GM23338 (cell line): ENCODE measurements around the gene CPE. TPM values are rescaled to one million over a fixed set of nuclear protein-coding genes. Genes with fewer than 3 reads are reported as not detected.

Experiments
- ATAC-seq: fragments of 200-7000 bp; cut with Tn5 transposase; 3 replicates; pipeline ENCODE4 v1.9.1; 2020
- DNase-seq: peaks from one replicate; pipeline ENCODE4 v3.0.0-alpha.2; 2015; ENCODE audit warnings: low spot score
- H2AFZ ChIP-seq: fragments of 200-600 bp; sonication (generic); 2 replicates; pipeline ENCODE4 v1.8.0; 2016; ENCODE audit warnings: antibody characterized with exemption, mild to moderate bottlenecking, moderate library complexity
- H3F3A ChIP-seq: fragments of 200-600 bp; sonication (generic); replicated peaks from 2 replicates; pipeline ENCODE4 v1.8.0; 2017; ENCODE audit warnings: antibody characterized with exemption, mixed run types, low read depth
- H3K27ac ChIP-seq: fragments of 200-600 bp; sonication (generic); 2 replicates; pipeline ENCODE4 v1.6.1; 2016; ENCODE audit warnings: low read depth
- H3K27me3 ChIP-seq: fragments of 200-600 bp; sonication (generic); 2 replicates; pipeline ENCODE4 v1.8.0; 2016; ENCODE audit warnings: mild to moderate bottlenecking, mixed run types, moderate library complexity; ENCODE audit not compliant: insufficient read depth
- H3K36me3 ChIP-seq: fragments of 200-600 bp; sonication (generic); 2 replicates; pipeline ENCODE4 v1.8.0; 2016; ENCODE audit warnings: mild to moderate bottlenecking; ENCODE audit not compliant: insufficient read depth
- H3K4me1 ChIP-seq: fragments of 200-600 bp; sonication (generic); 2 replicates; pipeline ENCODE4 v1.8.0; 2016; ENCODE audit warnings: mild to moderate bottlenecking, moderate library complexity; ENCODE audit not compliant: insufficient read depth
- H3K4me2 ChIP-seq: fragments of 200-600 bp; sonication (generic); 2 replicates; pipeline ENCODE4 v1.7.1; 2017; ENCODE audit warnings: mixed run types
- H3K4me3 ChIP-seq: fragments of 200-600 bp; sonication (generic); 2 replicates; pipeline ENCODE4 v1.6.1; 2016; ENCODE audit warnings: mixed run types
- H3K79me2 ChIP-seq: fragments of 200-600 bp; sonication (generic); replicated peaks from 2 replicates; pipeline ENCODE4 v1.8.0; 2017; ENCODE audit warnings: mild to moderate bottlenecking; ENCODE audit not compliant: insufficient read depth
- H3K9me2 ChIP-seq: fragments of 200-600 bp; sonication (generic); 2 replicates; pipeline ENCODE4 v1.8.0; 2017; ENCODE audit not compliant: insufficient read depth
- H4K20me1 ChIP-seq: fragments of 200-600 bp; sonication (generic); replicated peaks from 2 replicates; pipeline ENCODE4 v1.8.0; 2017; ENCODE audit warnings: mild to moderate bottlenecking; ENCODE audit not compliant: insufficient read depth
- H3K27ac Mint-ChIP-seq: 2 replicates; pipeline ENCODE4 v1.8.0; 2020; ENCODE audit warnings: inconsistent platforms, mild to moderate bottlenecking, moderate library complexity, mixed read lengths
- H3K27me3 Mint-ChIP-seq: 3 replicates; pipeline ENCODE4 v1.8.0; 2022; ENCODE audit warnings: low read depth, mild to moderate bottlenecking, moderate library complexity, mixed read lengths, inconsistent platforms; ENCODE audit not compliant: insufficient read depth, poor library complexity
- H3K36me3 Mint-ChIP-seq: 3 replicates; pipeline ENCODE4 v1.8.0; 2021; ENCODE audit warnings: low read depth, mild to moderate bottlenecking, inconsistent platforms, moderate library complexity, mixed read lengths
- H3K4me1 Mint-ChIP-seq: 3 replicates; pipeline ENCODE4 v1.8.0; 2020; ENCODE audit warnings: mild to moderate bottlenecking, inconsistent platforms, mixed read lengths
- H3K4me3 Mint-ChIP-seq: 3 replicates; pipeline ENCODE4 v1.8.0; 2021; ENCODE audit warnings: moderate library complexity, mild to moderate bottlenecking, inconsistent platforms, mixed read lengths
- H3K9me3 Mint-ChIP-seq: 3 replicates; pipeline ENCODE4 v1.8.0; 2020; ENCODE audit warnings: moderate library complexity, mild to moderate bottlenecking, inconsistent platforms, mixed read lengths
- EZH2 ChIP-seq: fragments of 200-600 bp; sonication (generic); IDR thresholded peaks from one replicate; pipeline ENCODE4 v1.8.0; 2017; ENCODE audit warnings: antibody characterized with exemption, mild to moderate bottlenecking, low read depth; ENCODE audit not compliant: unreplicated experiment
- NANOG ChIP-seq: IDR thresholded peaks from 2 replicates; pipeline ENCODE4 v1.6.1; 2016; ENCODE audit warnings: antibody characterized with exemption, borderline replicate concordance
- POLR2AphosphoS5 ChIP-seq: IDR thresholded peaks from 2 replicates; pipeline ENCODE4 v1.6.1; 2016; ENCODE audit warnings: antibody characterized with exemption, low read depth
- ZNF114 ChIP-seq: fragments of 250-450 bp; sonication (Bioruptor Pico); IDR thresholded peaks from 2 replicates; pipeline ENCODE4 v1.5.0; 2020; ENCODE audit warnings: mild to moderate bottlenecking, moderate library complexity
- polyA plus RNA-seq: library from polyadenylated mRNA; unstranded; fragments of >200 nt; fragmentation: Nextera tagmentation; extraction: Ambion mirVana; gene quantifications from 2 replicates; pipeline ENCODE4 v1.2.1, GENCODE V29; 2016
- total RNA-seq: library from RNA; depleted of rRNA; stranded (reverse); fragments of >200 nt; shearing (Covaris generic); gene quantifications from 2 replicates; pipeline ENCODE4 v1.2.3, GENCODE V29; 2014
- TF ChIP-seq, protein P1 (sequence below): fragments of 250-450 bp; sonication (Bioruptor Pico); IDR thresholded peaks from 2 replicates; pipeline ENCODE4 v1.5.0; 2020; ENCODE audit warnings: mild to moderate bottlenecking, moderate library complexity
- TF ChIP-seq, protein P2 (sequence below), 2 experiments: fragments of 200-600 bp in 1 of 2; sonication (generic) in 1 of 2; conservative IDR thresholded peaks; 2 replicates each; pipeline versions ENCODE4 v1.5.1 to v1.6.1; 2016 to 2017; ENCODE audit warnings: antibody characterized with exemption in 2 of 2, low read depth in 2 of 2, mild to moderate bottlenecking in 2 of 2, moderate library complexity in 1 of 2

Gene CPE
- total and polyA plus RNA-seq, 2 experiments from 2014 or later: 10.3 to 16.5 TPM

DNA sequence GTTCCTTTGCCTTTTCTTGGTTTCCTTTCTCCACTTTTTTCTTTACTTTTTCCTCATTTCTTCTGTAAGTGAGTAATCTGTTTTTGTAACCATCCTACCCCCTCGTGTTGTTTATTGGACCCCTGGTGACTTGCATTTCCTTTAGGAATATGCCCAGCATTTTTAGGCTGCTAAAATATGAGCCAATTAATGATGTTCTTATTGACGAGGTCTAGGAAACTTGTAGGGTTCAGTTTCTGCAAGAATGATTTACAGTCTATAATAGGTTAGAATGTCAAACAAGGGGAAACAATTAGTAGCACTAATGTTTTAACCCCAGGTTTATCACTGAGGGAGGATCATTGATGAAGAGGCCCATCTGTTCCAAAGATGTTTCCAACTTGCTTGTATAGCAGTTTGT, 79.0 kb downstream of the CPE start:
- Histone ChIP-seq H3K4me2 (peak overlapping the region; percentile 33; the same call in 1 of the 2 replicates), H3K27ac (no peak overlapping the region), H3K9me2 (no peaks in the 10 kb centered on the region), H3K4me3 (no peak overlapping the region), H3K79me2 (no peaks in the 10 kb centered on the region), H4K20me1 (no peaks in the 10 kb centered on the region), H3K4me1 (peaks cover 28% of the 10 kb centered on the region; the same call in 1 of the 2 replicates), H2AFZ (no peak overlapping the region), H3K36me3 (no peaks in the 10 kb centered on the region), H3F3A (no peaks in the 10 kb centered on the region), H3K27me3 (no peaks in the 10 kb centered on the region)
- TF ChIP-seq EZH2 (no peak), ZNF114 (CRISPR knock-in tag) (no peak), NANOG (no peak), POLR2AphosphoS5 (no peak)
- TF ChIP-seq, protein P1, sequence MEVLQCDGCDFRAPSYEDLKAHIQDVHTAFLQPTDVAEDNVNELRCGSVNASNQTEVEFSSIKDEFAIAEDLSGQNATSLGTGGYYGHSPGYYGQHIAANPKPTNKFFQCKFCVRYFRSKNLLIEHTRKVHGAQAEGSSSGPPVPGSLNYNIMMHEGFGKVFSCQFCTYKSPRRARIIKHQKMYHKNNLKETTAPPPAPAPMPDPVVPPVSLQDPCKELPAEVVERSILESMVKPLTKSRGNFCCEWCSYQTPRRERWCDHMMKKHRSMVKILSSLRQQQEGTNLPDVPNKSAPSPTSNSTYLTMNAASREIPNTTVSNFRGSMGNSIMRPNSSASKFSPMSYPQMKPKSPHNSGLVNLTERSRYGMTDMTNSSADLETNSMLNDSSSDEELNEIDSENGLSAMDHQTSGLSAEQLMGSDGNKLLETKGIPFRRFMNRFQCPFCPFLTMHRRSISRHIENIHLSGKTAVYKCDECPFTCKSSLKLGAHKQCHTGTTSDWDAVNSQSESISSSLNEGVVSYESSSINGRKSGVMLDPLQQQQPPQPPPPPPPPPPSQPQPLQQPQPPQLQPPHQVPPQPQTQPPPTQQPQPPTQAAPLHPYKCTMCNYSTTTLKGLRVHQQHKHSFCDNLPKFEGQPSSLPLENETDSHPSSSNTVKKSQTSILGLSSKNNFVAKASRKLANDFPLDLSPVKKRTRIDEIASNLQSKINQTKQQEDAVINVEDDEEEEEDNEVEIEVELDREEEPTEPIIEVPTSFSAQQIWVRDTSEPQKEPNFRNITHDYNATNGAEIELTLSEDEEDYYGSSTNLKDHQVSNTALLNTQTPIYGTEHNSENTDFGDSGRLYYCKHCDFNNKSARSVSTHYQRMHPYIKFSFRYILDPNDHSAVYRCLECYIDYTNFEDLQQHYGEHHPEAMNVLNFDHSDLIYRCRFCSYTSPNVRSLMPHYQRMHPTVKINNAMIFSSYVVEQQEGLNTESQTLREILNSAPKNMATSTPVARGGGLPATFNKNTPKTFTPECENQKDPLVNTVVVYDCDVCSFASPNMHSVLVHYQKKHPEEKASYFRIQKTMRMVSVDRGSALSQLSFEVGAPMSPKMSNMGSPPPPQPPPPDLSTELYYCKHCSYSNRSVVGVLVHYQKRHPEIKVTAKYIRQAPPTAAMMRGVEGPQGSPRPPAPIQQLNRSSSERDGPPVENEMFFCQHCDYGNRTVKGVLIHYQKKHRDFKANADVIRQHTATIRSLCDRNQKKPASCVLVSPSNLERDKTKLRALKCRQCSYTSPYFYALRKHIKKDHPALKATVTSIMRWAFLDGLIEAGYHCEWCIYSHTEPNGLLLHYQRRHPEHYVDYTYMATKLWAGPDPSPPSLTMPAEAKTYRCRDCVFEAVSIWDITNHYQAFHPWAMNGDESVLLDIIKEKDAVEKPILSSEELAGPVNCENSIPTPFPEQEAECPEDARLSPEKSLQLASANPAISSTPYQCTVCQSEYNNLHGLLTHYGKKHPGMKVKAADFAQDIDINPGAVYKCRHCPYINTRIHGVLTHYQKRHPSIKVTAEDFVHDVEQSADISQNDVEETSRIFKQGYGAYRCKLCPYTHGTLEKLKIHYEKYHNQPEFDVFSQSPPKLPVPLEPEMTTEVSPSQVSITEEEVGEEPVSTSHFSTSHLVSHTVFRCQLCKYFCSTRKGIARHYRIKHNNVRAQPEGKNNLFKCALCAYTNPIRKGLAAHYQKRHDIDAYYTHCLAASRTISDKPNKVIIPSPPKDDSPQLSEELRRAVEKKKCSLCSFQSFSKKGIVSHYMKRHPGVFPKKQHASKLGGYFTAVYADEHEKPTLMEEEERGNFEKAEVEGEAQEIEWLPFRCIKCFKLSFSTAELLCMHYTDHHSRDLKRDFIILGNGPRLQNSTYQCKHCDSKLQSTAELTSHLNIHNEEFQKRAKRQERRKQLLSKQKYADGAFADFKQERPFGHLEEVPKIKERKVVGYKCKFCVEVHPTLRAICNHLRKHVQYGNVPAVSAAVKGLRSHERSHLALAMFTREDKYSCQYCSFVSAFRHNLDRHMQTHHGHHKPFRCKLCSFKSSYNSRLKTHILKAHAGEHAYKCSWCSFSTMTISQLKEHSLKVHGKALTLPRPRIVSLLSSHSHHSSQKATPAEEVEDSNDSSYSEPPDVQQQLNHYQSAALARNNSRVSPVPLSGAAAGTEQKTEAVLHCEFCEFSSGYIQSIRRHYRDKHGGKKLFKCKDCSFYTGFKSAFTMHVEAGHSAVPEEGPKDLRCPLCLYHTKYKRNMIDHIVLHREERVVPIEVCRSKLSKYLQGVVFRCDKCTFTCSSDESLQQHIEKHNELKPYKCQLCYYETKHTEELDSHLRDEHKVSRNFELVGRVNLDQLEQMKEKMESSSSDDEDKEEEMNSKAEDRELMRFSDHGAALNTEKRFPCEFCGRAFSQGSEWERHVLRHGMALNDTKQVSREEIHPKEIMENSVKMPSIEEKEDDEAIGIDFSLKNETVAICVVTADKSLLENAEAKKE (CRISPR knock-in tag): no peak
- DNase-seq (no peak), ATAC-seq (no peak)
- no peaks in the 10 kb centered on the region for H3K27me3 Mint-ChIP-seq
- H3K4me3 Mint-ChIP-seq: no peak overlapping the region
- H3K4me1 Mint-ChIP-seq: peaks cover 26% of the 10 kb centered on the region; the same call in 2 of the 3 replicates
- no peaks in the 10 kb centered on the region for H3K36me3 Mint-ChIP-seq
- H3K27ac Mint-ChIP-seq: peak overlapping the region; percentile 34
- H3K9me3 Mint-ChIP-seq: no peaks in the 10 kb centered on the region

DNA sequence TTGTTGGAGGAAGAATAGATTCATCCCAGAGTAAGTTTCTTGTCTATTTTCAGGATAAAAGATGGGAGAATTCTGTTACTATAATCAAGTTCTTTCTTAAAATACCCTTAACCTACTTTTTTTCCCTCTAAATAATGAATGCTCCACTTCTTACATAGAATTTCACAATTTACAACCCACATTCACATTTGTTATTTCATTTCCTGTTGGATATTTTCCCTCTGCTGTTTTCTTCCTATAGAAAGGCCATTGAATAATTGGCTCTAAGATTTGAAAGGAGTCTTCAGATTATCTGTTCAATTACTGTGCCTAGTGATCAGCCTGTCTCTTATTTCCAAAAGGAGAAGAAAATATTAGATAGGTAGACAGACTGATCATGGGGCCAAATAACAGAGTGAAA, 79.7 kb downstream of the CPE start:
- no peak overlapping the region for H3K27ac ChIP-seq
- no peaks in the 10 kb centered on the region for H3K9me2 ChIP-seq
- H3K36me3 ChIP-seq: no peaks in the 10 kb centered on the region
- H3K4me1 ChIP-seq: peaks cover 28% of the 10 kb centered on the region; the same call in 1 of the 2 replicates
- H3F3A ChIP-seq: no peaks in the 10 kb centered on the region
- no peak overlapping the region for H3K4me2 ChIP-seq
- Mint-ChIP-seq H3K9me3 (no peaks in the 10 kb centered on the region), H3K4me1 (peaks cover 28% of the 10 kb centered on the region; the same call in 2 of the 3 replicates), H3K27ac (peak overlapping the region; percentile 72; the same call in 1 of the 2 replicates), H3K27me3 (no peaks in the 10 kb centered on the region), H3K36me3 (no peaks in the 10 kb centered on the region), H3K4me3 (no peak overlapping the region)
- H3K27me3 ChIP-seq: no peaks in the 10 kb centered on the region
- DNase-seq (no peak), ATAC-seq (no peak)
- no peak overlapping the region for H2AFZ ChIP-seq
- no peaks in the 10 kb centered on the region for H4K20me1 ChIP-seq
- no peak overlapping the region for H3K4me3 ChIP-seq
- H3K79me2 ChIP-seq: no peaks in the 10 kb centered on the region
- no peak for TF ChIP-seq EZH2
- TF ChIP-seq, protein P2, sequence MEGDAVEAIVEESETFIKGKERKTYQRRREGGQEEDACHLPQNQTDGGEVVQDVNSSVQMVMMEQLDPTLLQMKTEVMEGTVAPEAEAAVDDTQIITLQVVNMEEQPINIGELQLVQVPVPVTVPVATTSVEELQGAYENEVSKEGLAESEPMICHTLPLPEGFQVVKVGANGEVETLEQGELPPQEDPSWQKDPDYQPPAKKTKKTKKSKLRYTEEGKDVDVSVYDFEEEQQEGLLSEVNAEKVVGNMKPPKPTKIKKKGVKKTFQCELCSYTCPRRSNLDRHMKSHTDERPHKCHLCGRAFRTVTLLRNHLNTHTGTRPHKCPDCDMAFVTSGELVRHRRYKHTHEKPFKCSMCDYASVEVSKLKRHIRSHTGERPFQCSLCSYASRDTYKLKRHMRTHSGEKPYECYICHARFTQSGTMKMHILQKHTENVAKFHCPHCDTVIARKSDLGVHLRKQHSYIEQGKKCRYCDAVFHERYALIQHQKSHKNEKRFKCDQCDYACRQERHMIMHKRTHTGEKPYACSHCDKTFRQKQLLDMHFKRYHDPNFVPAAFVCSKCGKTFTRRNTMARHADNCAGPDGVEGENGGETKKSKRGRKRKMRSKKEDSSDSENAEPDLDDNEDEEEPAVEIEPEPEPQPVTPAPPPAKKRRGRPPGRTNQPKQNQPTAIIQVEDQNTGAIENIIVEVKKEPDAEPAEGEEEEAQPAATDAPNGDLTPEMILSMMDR (conservative IDR thresholded peaks at IDR 0.05; ENCODE audit: low read depth in 2 of 2): no peak
